SK-N-SH treated with all-trans-retinoic acid at 6 μM for 48 hours (cell line): ENCODE measurements around the gene SLC8A3.

Experiments used
- PATZ1 ChIP-seq: fragments of 250-450 bp; sonication (Bioruptor Pico); IDR thresholded peaks from 2 replicates; pipeline ENCODE4 v1.8.0; 2020; ENCODE audit warnings: mild to moderate bottlenecking, moderate library complexity, borderline replicate concordance
- RARB ChIP-seq: fragments of 250-450 bp; sonication (Bioruptor Pico); IDR thresholded peaks from 2 replicates; pipeline ENCODE4 v1.8.0; 2021; ENCODE audit warnings: mild to moderate bottlenecking, moderate library complexity
- SNAI2 ChIP-seq: fragments of 250-450 bp; sonication (Bioruptor Pico); IDR thresholded peaks from 2 replicates; pipeline ENCODE4 v1.5.0; 2020; ENCODE audit warnings: mild to moderate bottlenecking, moderate library complexity
- ZNF565 ChIP-seq: fragments of 450-650 bp; formaldehyde crosslinking; conservative IDR thresholded peaks from 2 replicates; pipeline ENCODE4 v1.5.0; 2020; ENCODE audit warnings: low read depth, mild to moderate bottlenecking, moderate library complexity
- ZNF70 ChIP-seq: fragments of 450-650 bp; formaldehyde crosslinking; IDR thresholded peaks from 2 replicates; pipeline ENCODE4 v1.5.0; 2020; ENCODE audit warnings: mild to moderate bottlenecking, moderate library complexity

GRCh38 chr14:69996216-69996615 lies 192.5 kb downstream of the SLC8A3 start:
- TF ChIP-seq ZNF565 (no peak), ZNF70 (CRISPR knock-in tag) (no peak), PATZ1 (CRISPR knock-in tag) (no peak), SNAI2 (CRISPR knock-in tag) (no peak), RARB (no peak)
